ENCODE measurements around the gene KDM3B.

KDM3B gene

DNA sequence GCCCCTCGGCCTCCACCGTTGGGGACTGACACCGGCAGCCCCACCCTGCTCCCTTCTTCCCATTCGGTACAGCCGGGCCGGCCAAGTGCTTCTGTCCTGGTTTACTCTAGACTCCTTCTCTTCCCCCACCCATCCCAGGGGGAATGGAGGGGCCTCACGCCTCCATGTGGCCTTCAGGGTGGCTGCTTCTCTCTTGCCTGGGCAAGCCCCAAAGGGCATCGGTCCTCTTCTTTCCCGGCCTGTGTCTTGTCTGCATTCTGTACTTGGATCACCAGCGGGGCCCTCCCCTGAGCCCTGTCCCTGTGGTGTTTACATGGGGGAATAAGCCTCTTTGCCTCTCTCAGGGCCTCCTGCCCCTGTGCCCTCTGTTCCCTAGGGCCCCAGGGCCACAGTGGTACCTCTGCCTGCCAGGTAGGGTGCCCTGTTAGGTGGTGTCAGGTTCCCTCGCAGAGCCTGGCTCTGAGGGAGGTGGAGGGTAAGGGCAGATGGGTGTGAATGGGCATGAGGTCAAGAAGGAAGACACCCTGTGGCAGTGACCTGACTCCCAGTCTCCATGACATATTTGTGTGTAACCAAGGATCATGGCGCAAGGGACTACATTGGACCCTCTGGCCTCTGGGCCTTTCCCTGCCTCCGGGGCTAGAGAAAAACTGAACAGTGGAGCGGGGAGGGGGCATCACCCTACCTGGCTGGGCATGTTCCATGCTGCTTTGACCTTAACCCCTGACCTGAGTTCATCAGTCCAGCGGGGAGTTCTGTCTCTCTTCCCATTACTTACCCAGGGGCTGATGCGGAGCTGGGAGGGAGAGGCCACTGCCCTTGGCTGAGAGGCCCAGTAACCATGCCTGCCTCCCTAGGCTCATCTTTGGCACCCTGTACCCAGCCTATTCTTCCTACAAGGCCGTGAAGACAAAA lies 87.9 kb downstream of the KDM3B start:
- ATAC-seq (ENCODE audit: insufficient read depth, low read depth) (no peak), DNase-seq (no peak)
- Histone ChIP-seq H3K4me1 (ENCODE audit: insufficient read depth, low read length) (peaks cover 28% of the 10 kb centered on the region), H3K79me2 (ENCODE audit: insufficient read depth, low read length) (no peaks in the 10 kb centered on the region), H3K27ac (ENCODE audit: low read length) (no peak overlapping the region), H3K36me3 (ENCODE audit: insufficient read depth, low read length) (peaks cover 12% of the 10 kb centered on the region), H4K20me1 (ENCODE audit: insufficient read depth, low read length) (no peaks in the 10 kb centered on the region; the same call in 1 of the 2 replicates), H3K9ac (ENCODE audit: low read depth, low read length) (no peak overlapping the region; the same call in 1 of the 2 replicates), H3K27me3 (ENCODE audit: insufficient read depth, low read length, poor library complexity) (no peaks in the 10 kb centered on the region), H3K9me3 (ENCODE audit: insufficient read depth, low read length, severe bottlenecking) (no peaks in the 10 kb centered on the region), H2AFZ (ENCODE audit: low read depth, low read length) (no peak overlapping the region), H3K4me3 (ENCODE audit: low read depth in 1 of 2, low read length in 2 of 2) (peak overlapping the region in 1 of 2 experiments; percentile 79; a peak in 1 of 4 replicates), H3K4me2 (ENCODE audit: insufficient read depth, low read length) (peak overlapping the region; percentile 99)
- no peak for TF ChIP-seq EZH2 (IDR thresholded peaks at IDR 0.05; ENCODE audit: borderline replicate concordance, low read depth, low read length, severe bottlenecking)
- TF ChIP-seq CTCF (IDR thresholded peaks at IDR 0.05; ENCODE audit: borderline replicate concordance, extremely low read depth, low read length, poor library complexity, severe bottlenecking), result no peak

GRCh38 chr5:138441221-138441620 lies 88.7 kb downstream of the KDM3B start:
- Histone ChIP-seq H3K9ac (ENCODE audit: low read depth, low read length) (no peak overlapping the region), H4K20me1 (ENCODE audit: insufficient read depth, low read length) (no peaks in the 10 kb centered on the region; the same call in 1 of the 2 replicates), H3K27ac (ENCODE audit: low read length) (no peak overlapping the region), H3K27me3 (ENCODE audit: insufficient read depth, low read length, poor library complexity) (no peaks in the 10 kb centered on the region), H3K79me2 (ENCODE audit: insufficient read depth, low read length) (no peaks in the 10 kb centered on the region), H2AFZ (ENCODE audit: low read depth, low read length) (no peak overlapping the region), H3K4me1 (ENCODE audit: insufficient read depth, low read length) (peaks cover 28% of the 10 kb centered on the region), H3K4me2 (ENCODE audit: insufficient read depth, low read length) (no peak overlapping the region), H3K36me3 (ENCODE audit: insufficient read depth, low read length) (peaks cover 4% of the 10 kb centered on the region; the same call in 1 of the 2 replicates), H3K4me3 (ENCODE audit: low read depth in 1 of 2, low read length in 2 of 2) (no peak overlapping the region), H3K9me3 (ENCODE audit: insufficient read depth, low read length, severe bottlenecking) (no peaks in the 10 kb centered on the region)
- TF ChIP-seq EZH2 (IDR thresholded peaks at IDR 0.05; ENCODE audit: borderline replicate concordance, low read depth, low read length, severe bottlenecking) (no peak), CTCF (IDR thresholded peaks at IDR 0.05; ENCODE audit: borderline replicate concordance, extremely low read depth, low read length, poor library complexity, severe bottlenecking) (no peak)
- DNase-seq, result no peak
- no peak for ATAC-seq (ENCODE audit: insufficient read depth, low read depth)

GRCh38 chr5:138444078-138444773 lies 91.7 kb downstream of the KDM3B start:
- peaks cover 13% of the 10 kb centered on the region for H3K4me1 ChIP-seq (ENCODE audit: insufficient read depth, low read length)
- no peaks in the 10 kb centered on the region for H3K79me2 ChIP-seq (ENCODE audit: insufficient read depth, low read length)
- no peaks in the 10 kb centered on the region for H3K9me3 ChIP-seq (ENCODE audit: insufficient read depth, low read length, severe bottlenecking)
- H3K27me3 ChIP-seq (ENCODE audit: insufficient read depth, low read length, poor library complexity), result no peaks in the 10 kb centered on the region
- DNase-seq (no peak), ATAC-seq (ENCODE audit: insufficient read depth, low read depth) (no peak)
- no peak overlapping the region for H3K4me2 ChIP-seq (ENCODE audit: insufficient read depth, low read length)
- TF ChIP-seq CTCF (IDR thresholded peaks at IDR 0.05; ENCODE audit: borderline replicate concordance, extremely low read depth, low read length, poor library complexity, severe bottlenecking) (no peak), EZH2 (IDR thresholded peaks at IDR 0.05; ENCODE audit: borderline replicate concordance, low read depth, low read length, severe bottlenecking) (no peak)
- H4K20me1 ChIP-seq (ENCODE audit: insufficient read depth, low read length), result no peaks in the 10 kb centered on the region; the same call in 1 of the 2 replicates
- no peak overlapping the region for H3K4me3 ChIP-seq (ENCODE audit: low read depth in 1 of 2, low read length in 2 of 2)
- no peak overlapping the region for H3K9ac ChIP-seq (ENCODE audit: low read depth, low read length)
- no peak overlapping the region for H3K27ac ChIP-seq (ENCODE audit: low read length)
- H2AFZ ChIP-seq (ENCODE audit: low read depth, low read length), result no peak overlapping the region
- no peaks in the 10 kb centered on the region for H3K36me3 ChIP-seq (ENCODE audit: insufficient read depth, low read length)
